Ovary (tissue), 3 donors: ENCODE measurements around the gene DCAF8.

Source experiments
- EP300 ChIP-seq: sonication (generic); formaldehyde crosslinking; IDR thresholded peaks from one replicate; pipeline ENCODE4 v1.6.1; 2017; ENCODE audit warnings: antibody characterized with exemption
- TF ChIP-seq, protein P1 (sequence below), 3 donors: fragments of 450-650 bp in 2 of 3; fragments of 200-600 bp in 1 of 3; IDR thresholded peaks; one replicate each; pipeline versions ENCODE4 v1.5.1 to v1.8.0; 2016 to 2022; ENCODE audit warnings: antibody characterized with exemption in 3 of 3, mild to moderate bottlenecking in 1 of 3
- donor health status: DM: no; HTN: no; CAD: no.

DNA sequence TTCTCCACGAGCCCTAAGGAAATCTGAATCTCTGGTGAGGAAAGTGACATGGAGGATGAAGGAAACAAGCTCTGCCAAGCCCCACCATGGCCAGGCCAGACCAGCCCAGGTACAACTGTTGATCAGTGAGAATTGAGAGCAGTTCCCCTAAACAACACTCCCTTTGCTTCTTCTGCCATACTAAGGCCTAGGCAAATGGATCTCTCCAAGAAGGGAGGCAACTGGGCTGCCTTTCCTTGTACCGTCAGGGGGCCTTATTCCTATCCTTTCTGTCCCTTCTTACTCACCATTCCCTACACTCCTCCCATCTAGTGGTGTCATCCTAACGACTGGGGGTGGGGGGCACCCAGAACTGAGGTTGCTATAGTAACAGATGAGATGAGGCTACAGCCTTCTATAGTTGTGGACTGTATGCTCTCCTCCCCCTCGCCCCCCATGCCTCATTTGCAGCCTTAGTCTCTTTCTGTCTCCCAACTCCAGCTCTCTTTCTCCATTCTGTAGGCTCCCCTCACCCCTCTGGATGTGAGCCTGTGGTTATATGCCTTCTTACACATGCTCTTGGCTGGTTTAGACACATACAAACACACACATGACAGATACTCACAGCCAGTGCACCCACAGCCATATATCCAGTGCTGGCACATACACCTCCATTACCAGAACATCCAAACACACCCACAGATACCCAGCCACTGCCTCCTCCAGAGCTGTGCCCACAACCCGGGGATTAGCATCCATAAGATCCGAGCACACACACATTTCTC lies 53.6 kb downstream of the DCAF8 start:
- TF ChIP-seq EP300: no peak
- TF ChIP-seq, protein P1, sequence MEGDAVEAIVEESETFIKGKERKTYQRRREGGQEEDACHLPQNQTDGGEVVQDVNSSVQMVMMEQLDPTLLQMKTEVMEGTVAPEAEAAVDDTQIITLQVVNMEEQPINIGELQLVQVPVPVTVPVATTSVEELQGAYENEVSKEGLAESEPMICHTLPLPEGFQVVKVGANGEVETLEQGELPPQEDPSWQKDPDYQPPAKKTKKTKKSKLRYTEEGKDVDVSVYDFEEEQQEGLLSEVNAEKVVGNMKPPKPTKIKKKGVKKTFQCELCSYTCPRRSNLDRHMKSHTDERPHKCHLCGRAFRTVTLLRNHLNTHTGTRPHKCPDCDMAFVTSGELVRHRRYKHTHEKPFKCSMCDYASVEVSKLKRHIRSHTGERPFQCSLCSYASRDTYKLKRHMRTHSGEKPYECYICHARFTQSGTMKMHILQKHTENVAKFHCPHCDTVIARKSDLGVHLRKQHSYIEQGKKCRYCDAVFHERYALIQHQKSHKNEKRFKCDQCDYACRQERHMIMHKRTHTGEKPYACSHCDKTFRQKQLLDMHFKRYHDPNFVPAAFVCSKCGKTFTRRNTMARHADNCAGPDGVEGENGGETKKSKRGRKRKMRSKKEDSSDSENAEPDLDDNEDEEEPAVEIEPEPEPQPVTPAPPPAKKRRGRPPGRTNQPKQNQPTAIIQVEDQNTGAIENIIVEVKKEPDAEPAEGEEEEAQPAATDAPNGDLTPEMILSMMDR (IDR thresholded peaks at IDR 0.05): no peak
